CD14-positive monocyte (primary cell): ENCODE data around the gene CCDC89. TPM values are rescaled to one million over a fixed set of nuclear protein-coding genes. Genes with fewer than 3 reads are reported as not detected.
A peak's percentile ranks its signal among the peaks of the same experiment; 100 is the strongest.

Experiments used
- DNase-seq, 3 donors: peaks; one replicate each; pipeline ENCODE4 v3.0.0-alpha.2; 2011 to 2022
- H2AFZ ChIP-seq: 2 replicates; pipeline ENCODE4 v1.6.0; 2012; ENCODE audit warnings: mild to moderate bottlenecking, low read depth, low read length, inconsistent platforms; ENCODE audit not compliant: insufficient read depth, poor library complexity, severe bottlenecking
- H3K27ac ChIP-seq, 2 donors: 1 replicate in 1 of 2; 2 replicates in 1 of 2; pipeline ENCODE4 v1.5.1; 2012 to 2013; ENCODE audit warnings: low read length in 2 of 2, control low read depth in 1 of 2, inconsistent platforms in 1 of 2, low read depth in 1 of 2, mild to moderate bottlenecking in 1 of 2
- H3K27me3 ChIP-seq, 2 donors: one replicate each; pipeline versions ENCODE4 v1.6.0 to v1.6.1; 2011 to 2013; ENCODE audit warnings: low read length in 2 of 2; ENCODE audit not compliant: control insufficient read depth in 2 of 2, insufficient read depth in 2 of 2
- H3K36me3 ChIP-seq, 2 donors: replicated peaks in 1 of 2; 1 replicate in 1 of 2; 2 replicates in 1 of 2; pipeline versions ENCODE4 v1.5.1 to v1.6.1; 2012 to 2013; ENCODE audit warnings: low read length in 2 of 2, control low read depth in 1 of 2, inconsistent platforms in 1 of 2, mild to moderate bottlenecking in 1 of 2; ENCODE audit not compliant: insufficient read depth in 2 of 2, control insufficient read depth in 1 of 2
- H3K4me1 ChIP-seq, 2 donors: 1 replicate in 1 of 2; 2 replicates in 1 of 2; pipeline versions ENCODE4 v1.5.1 to v1.6.1; 2012 to 2013; ENCODE audit warnings: low read length in 2 of 2, control low read depth in 1 of 2, inconsistent platforms in 1 of 2, mild to moderate bottlenecking in 1 of 2, moderate library complexity in 1 of 2; ENCODE audit not compliant: insufficient read depth in 2 of 2, control insufficient read depth in 1 of 2
- H3K4me2 ChIP-seq: replicated peaks from 2 replicates; pipeline ENCODE3; 2012; ENCODE audit warnings: low read length, moderate library complexity, mild to moderate bottlenecking; ENCODE audit not compliant: poor library complexity, severe bottlenecking; ENCODE audit errors: extremely low read depth
- H3K4me3 ChIP-seq, 3 experiments: fragments of 200-600 bp in 1 of 3; sonication (generic) in 1 of 3; replicated peaks in 1 of 3; 1 replicate in 2 of 3; 2 replicates in 1 of 3; pipeline ENCODE4 v1.5.1; 2011 to 2013; ENCODE audit warnings: low read length in 3 of 3, mild to moderate bottlenecking in 3 of 3, control low read depth in 2 of 3, low read depth in 2 of 3, inconsistent platforms in 1 of 3, moderate library complexity in 1 of 3
- H3K79me2 ChIP-seq: 2 replicates; pipeline ENCODE4 v1.6.0; 2012; ENCODE audit warnings: mild to moderate bottlenecking, control low read depth, inconsistent platforms, low read length, moderate library complexity; ENCODE audit not compliant: insufficient read depth
- H3K9ac ChIP-seq: 2 replicates; pipeline ENCODE4 v1.6.0; 2017; ENCODE audit warnings: low read length, mild to moderate bottlenecking; ENCODE audit not compliant: insufficient read depth, poor library complexity, severe bottlenecking
- H3K9me3 ChIP-seq, 2 donors: replicated peaks in 1 of 2; 1 replicate in 1 of 2; 2 replicates in 1 of 2; pipeline versions ENCODE4 v1.5.1 to v1.6.1; 2012 to 2013; ENCODE audit warnings: low read length in 2 of 2, control low read depth in 1 of 2; ENCODE audit not compliant: control insufficient read depth in 1 of 2, insufficient read depth in 1 of 2
- H4K20me1 ChIP-seq: 2 replicates; pipeline ENCODE4 v1.6.0; 2012; ENCODE audit warnings: mild to moderate bottlenecking, low read length, control low read depth, moderate library complexity; ENCODE audit not compliant: insufficient read depth
- H3K27ac Mint-ChIP-seq, 7 donors: one replicate each; pipeline ENCODE4 v1.8.0; 2020; ENCODE audit warnings: mild to moderate bottlenecking in 7 of 7, mixed read lengths in 7 of 7, moderate library complexity in 6 of 7, inconsistent platforms in 2 of 7
- H3K27me3 Mint-ChIP-seq, 3 donors: one replicate each; pipeline ENCODE4 v1.8.0; 2021 to 2022; ENCODE audit warnings: low read depth in 3 of 3, mild to moderate bottlenecking in 3 of 3, mixed read lengths in 3 of 3, moderate library complexity in 3 of 3, inconsistent platforms in 1 of 3
- H3K36me3 Mint-ChIP-seq, 2 donors: one replicate each; pipeline ENCODE4 v1.8.0; 2020; ENCODE audit warnings: mixed read lengths in 2 of 2, inconsistent platforms in 1 of 2, mild to moderate bottlenecking in 1 of 2
- H3K4me1 Mint-ChIP-seq: one replicate; pipeline ENCODE4 v1.8.0; 2020; ENCODE audit warnings: mild to moderate bottlenecking, mixed read lengths
- H3K4me3 Mint-ChIP-seq, 2 donors: one replicate each; pipeline ENCODE4 v1.8.0; 2020; ENCODE audit warnings: mild to moderate bottlenecking in 2 of 2, mixed read lengths in 2 of 2, moderate library complexity in 1 of 2
- H3K9me3 Mint-ChIP-seq, 7 donors: one replicate each; pipeline ENCODE4 v1.8.0; 2020 to 2022; ENCODE audit warnings: mixed read lengths in 7 of 7, mild to moderate bottlenecking in 6 of 7, moderate library complexity in 6 of 7, inconsistent platforms in 2 of 7
- WGBS: methylation state at CpG from one replicate; pipeline ENCODE4 v1.1.5; 2013; ENCODE audit warnings: missing lambda C conversion rate; ENCODE audit not compliant: insufficient coverage; 5-methylcytosine and 5-hydroxymethylcytosine counted together
- intact Hi-C, 2 donors: fragments of 100-400 bp; cut with micrococcal nuclease; formaldehyde crosslinking; loops; one replicate each; pipeline versions ENCODE4 v1.15.0 to v1.15.1; 2023
- polyA plus RNA-seq, 3 donors: library from polyadenylated mRNA; depleted of rRNA in 1 of 3; unstranded in 2 of 3; stranded (reverse) in 1 of 3; fragments of 300-500 nt in 2 of 3; fragments of >200 nt in 1 of 3; fragmentation: Illumina TruSeq in 2 of 3; gene quantifications; 1 replicate in 2 of 3; 2 replicates in 1 of 3; pipeline ENCODE4 v1.2.3, GENCODE V29; 2012 to 2021
- TF ChIP-seq, protein P1 (sequence below): fragments of 200-600 bp; IDR thresholded peaks from one replicate; pipeline ENCODE4 v1.8.0; 2022; ENCODE audit warnings: antibody characterized with exemption, mild to moderate bottlenecking

CCDC89 gene
- polyA plus RNA-seq, 3 donors: not detected

- WGBS: no CpG with 5 or more reads among the region's 4 CpGs
- H3K79me2 ChIP-seq: peaks cover 82% of the 10 kb centered on the region
- H3K9me3 ChIP-seq: no peaks in the 10 kb centered on the region
- Mint-ChIP-seq H3K4me3 (no peak overlapping the region), H3K27me3 (no peaks in the 10 kb centered on the region), H3K4me1 (peaks cover 32% of the 10 kb centered on the region), H3K36me3 (peaks cover 31 to 32% of the 10 kb centered on the region in 2 donors), H3K9me3 (peaks cover 0 to 2% (median 0%) of the 10 kb centered on the region in 7 donors), H3K27ac (no peak overlapping the region)
- intact Hi-C loops: loop anchor here (5.0 to 10.0 kb wide), 2 partner anchors 35 to 583 kb away; partner anchors contain the start of genes DLG2 (in 2 of the 2), TMEM126B (in 2 of the 2) and EED (in 1 of the 2)
- H3K27me3 ChIP-seq: no peaks in the 10 kb centered on the region
- DNase-seq: no peak
- H3K4me2 ChIP-seq: peak overlapping the region; percentile 93
- peaks cover 29 to 39% of the 10 kb centered on the region in 2 donors for H3K36me3 ChIP-seq
- no peak overlapping the region for H3K9ac ChIP-seq
- TF ChIP-seq, protein P1, sequence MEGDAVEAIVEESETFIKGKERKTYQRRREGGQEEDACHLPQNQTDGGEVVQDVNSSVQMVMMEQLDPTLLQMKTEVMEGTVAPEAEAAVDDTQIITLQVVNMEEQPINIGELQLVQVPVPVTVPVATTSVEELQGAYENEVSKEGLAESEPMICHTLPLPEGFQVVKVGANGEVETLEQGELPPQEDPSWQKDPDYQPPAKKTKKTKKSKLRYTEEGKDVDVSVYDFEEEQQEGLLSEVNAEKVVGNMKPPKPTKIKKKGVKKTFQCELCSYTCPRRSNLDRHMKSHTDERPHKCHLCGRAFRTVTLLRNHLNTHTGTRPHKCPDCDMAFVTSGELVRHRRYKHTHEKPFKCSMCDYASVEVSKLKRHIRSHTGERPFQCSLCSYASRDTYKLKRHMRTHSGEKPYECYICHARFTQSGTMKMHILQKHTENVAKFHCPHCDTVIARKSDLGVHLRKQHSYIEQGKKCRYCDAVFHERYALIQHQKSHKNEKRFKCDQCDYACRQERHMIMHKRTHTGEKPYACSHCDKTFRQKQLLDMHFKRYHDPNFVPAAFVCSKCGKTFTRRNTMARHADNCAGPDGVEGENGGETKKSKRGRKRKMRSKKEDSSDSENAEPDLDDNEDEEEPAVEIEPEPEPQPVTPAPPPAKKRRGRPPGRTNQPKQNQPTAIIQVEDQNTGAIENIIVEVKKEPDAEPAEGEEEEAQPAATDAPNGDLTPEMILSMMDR: no peak
- H3K4me1 ChIP-seq: peaks cover 17 to 32% of the 10 kb centered on the region in 2 donors
- H3K4me3 ChIP-seq: peak overlapping the region in 1 of 3 experiments; percentile 94
- peaks cover 60% of the 10 kb centered on the region for H4K20me1 ChIP-seq
- H2AFZ ChIP-seq: no peak overlapping the region
- H3K27ac ChIP-seq: peak overlapping the region in 1 of 2 donors; percentile 97
Observed at GRCh38 chr11:85661972-85662664, 23.9 kb downstream of the CCDC89 start.

DNA sequence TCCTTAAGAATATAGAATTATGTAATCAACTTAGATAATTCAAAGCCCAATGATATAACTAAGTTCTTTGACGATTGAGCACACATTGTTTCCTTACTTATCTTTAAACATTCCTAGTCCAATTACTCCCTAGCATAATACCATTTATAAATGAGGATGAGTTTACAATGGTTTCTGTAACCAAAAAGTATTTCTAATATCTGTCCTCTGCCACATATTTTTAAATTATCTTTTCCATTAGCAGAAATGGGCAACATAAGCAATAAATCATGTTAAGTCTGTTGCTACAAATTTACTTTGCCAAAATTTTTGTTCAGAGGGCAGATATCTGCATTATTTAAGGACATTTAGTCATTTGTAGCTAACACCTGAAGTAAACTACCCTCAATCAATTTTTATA lies 27.8 kb downstream of the CCDC89 start:
- H3K27me3 Mint-ChIP-seq: no peaks in the 10 kb centered on the region
- H3K36me3 Mint-ChIP-seq: peaks cover 40 to 41% of the 10 kb centered on the region in 2 donors
- intact Hi-C loops: no loop called here
- Histone ChIP-seq H3K9ac (no peak overlapping the region), H3K27ac (no peak overlapping the region), H3K36me3 (peaks cover 49 to 73% of the 10 kb centered on the region in 2 donors), H3K4me3 (no peak overlapping the region), H3K27me3 (no peaks in the 10 kb centered on the region), H2AFZ (no peak overlapping the region), H3K9me3 (no peaks in the 10 kb centered on the region), H4K20me1 (peaks cover 65% of the 10 kb centered on the region), H3K4me2 (no peak overlapping the region), H3K79me2 (peaks cover 71% of the 10 kb centered on the region), H3K4me1 (peaks cover 11 to 21% of the 10 kb centered on the region in 2 donors)
- H3K4me1 Mint-ChIP-seq: peaks cover 28% of the 10 kb centered on the region
- no CpG with 5 or more reads among the region's 1 CpG for WGBS
- H3K27ac Mint-ChIP-seq: no peak overlapping the region
- TF ChIP-seq, protein P1: no peak
- H3K4me3 Mint-ChIP-seq: no peak overlapping the region
- DNase-seq: no peak
- no peaks in the 10 kb centered on the region for H3K9me3 Mint-ChIP-seq
